GM12891 (cell line): ENCODE data around the gene LANCL3.

Experiments
- PAX5 ChIP-seq: IDR thresholded peaks from 2 replicates; pipeline ENCODE4 v1.6.1; 2011; ENCODE audit warnings: low read length, moderate library complexity, mild to moderate bottlenecking; ENCODE audit not compliant: insufficient read depth, severe bottlenecking
- POLR2A ChIP-seq: IDR thresholded peaks from 2 replicates; pipeline ENCODE4 v1.6.1; 2011; ENCODE audit warnings: low read depth, low read length, control low read depth
- SPI1 ChIP-seq: IDR thresholded peaks from 2 replicates; pipeline ENCODE4 v1.6.1; 2011; ENCODE audit warnings: low read depth, low read length, control low read depth
- TAF1 ChIP-seq: IDR thresholded peaks from 2 replicates; pipeline ENCODE4 v1.6.1; 2011; ENCODE audit warnings: low read depth, low read length, control low read depth

GRCh38 chrX:37644381-37645305 is 73.2 kb downstream of the LANCL3 start:
- TF ChIP-seq POLR2A (no peak), TAF1 (no peak), PAX5 (no peak), SPI1 (no peak)
